ENCODE data around the gene ELP6. TPM values are rescaled to one million over a fixed set of nuclear protein-coding genes. Genes with fewer than 3 reads are reported as not detected.
"Not testable (repeated sequence)": the region's sequence is repeated elsewhere in the genome, so short reads cannot be mapped to it uniquely, and the experiment has no call there.

ELP6 gene
- total RNA-seq, 1 donor = 39.3 TPM

DNA sequence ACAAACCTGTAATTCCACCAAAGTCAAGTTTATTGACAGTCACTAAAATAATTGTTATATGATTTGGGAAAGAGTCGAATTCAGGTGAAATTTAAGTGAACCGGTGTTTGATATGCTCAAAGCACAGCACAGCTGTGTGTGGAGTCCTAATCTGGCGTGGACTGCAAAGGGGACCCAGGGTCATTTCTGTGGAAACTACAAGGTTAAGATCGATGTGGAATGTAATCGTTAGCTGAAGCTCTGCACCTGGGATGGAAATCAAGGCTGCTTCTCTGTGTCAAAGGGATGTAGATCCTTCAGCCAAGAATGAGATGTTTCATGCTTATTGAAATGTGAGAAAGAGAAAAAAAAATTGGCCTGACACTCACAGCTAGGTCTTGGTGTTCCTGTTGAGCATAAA lies 1.6 kb upstream of the ELP6 start:
- no peak overlapping the region for H3K4me3 ChIP-seq (ENCODE audit: low read depth, low read length)
- no peak for DNase-seq (ENCODE audit: low read depth)
- TF ChIP-seq CTCF (IDR thresholded peaks at IDR 0.05; ENCODE audit: insufficient read depth, low read depth, low read length) = no peak

DNA sequence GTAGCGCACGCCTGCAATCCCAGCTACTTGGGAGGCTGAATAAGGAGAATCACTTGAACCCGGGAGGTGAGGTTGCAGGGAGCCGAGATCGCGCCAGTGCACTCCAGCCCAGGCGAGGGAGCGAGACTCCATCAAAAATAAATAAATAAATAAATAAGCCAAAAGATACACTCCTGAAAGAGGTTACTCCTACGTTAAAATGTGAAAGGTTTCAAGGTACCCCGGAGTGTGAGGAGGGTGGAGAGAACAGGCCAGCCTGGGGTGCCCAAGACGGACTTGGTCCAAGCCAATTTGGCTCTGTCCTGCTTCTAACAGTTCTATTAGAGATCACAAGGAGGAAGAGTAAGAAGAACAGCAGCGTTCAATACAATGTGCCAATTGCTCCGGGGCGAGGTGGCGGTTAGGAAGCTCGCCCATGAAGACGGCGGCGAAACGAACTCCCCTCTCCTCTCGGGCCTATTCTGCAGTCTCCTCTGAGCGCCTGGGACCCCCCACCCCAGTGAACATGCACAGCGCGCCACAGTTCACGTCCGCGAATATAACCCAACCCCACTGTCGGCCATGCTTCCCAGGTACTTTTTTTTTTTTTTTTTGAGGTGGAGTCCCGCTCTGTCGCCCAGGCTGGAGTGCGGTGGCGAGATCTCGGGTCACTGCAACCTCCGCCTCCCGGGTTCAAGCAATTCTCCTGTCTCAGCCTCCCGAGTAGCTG lies 942 bp downstream of the ELP6 start:
- peak; percentile 35 for DNase-seq (ENCODE audit: low read depth)
- H3K4me3 ChIP-seq (ENCODE audit: low read depth, low read length) = peak overlapping the region; percentile 93
- TF ChIP-seq CTCF (IDR thresholded peaks at IDR 0.05; ENCODE audit: insufficient read depth, low read depth, low read length) = no peak

DNA sequence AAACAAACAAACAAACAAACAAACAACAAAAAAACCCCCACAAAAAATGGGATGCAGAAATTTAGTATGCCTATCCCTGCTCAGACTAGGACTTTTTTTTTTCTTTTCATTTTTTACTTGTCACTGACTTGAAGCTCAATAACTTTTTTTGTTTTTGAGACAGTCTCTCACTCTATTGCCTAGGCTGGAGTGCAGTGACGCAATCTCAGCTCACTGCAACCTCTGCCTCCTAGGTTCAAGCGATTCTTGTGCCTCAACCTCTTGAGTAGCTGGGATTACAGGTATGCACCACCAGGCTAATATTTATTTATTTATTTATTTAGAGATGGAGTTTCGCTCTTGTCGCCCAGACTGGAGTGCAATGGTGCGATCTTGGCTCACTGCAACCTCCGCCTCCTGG lies 8.2 kb downstream of the ELP6 start:
- H3K4me3 ChIP-seq (ENCODE audit: low read depth, low read length); DNase-seq (ENCODE audit: low read depth): not testable (repeated sequence)

GRCh38 chr3:47504113-47504512 lies 9.4 kb downstream of the ELP6 start:
- DNase-seq (ENCODE audit: low read depth) = no peak
- no peak for TF ChIP-seq CTCF (IDR thresholded peaks at IDR 0.05; ENCODE audit: insufficient read depth, low read depth, low read length)
- no peak overlapping the region for H3K4me3 ChIP-seq (ENCODE audit: low read depth, low read length)

- no peak overlapping the region for H3K4me3 ChIP-seq (ENCODE audit: low read depth, low read length)
- no peak for TF ChIP-seq CTCF (IDR thresholded peaks at IDR 0.05; ENCODE audit: insufficient read depth, low read depth, low read length)
- no peak for DNase-seq (ENCODE audit: low read depth)
Measured at GRCh38 chr3:47503033-47503432, 10.5 kb downstream of the ELP6 start.

- TF ChIP-seq CTCF (IDR thresholded peaks at IDR 0.05; ENCODE audit: insufficient read depth, low read depth, low read length) = no peak
- H3K4me3 ChIP-seq (ENCODE audit: low read depth, low read length) = no peak overlapping the region
- DNase-seq (ENCODE audit: low read depth) = no peak
Measured at GRCh38 chr3:47496892-47497291, 16.6 kb downstream of the ELP6 start.

DNA sequence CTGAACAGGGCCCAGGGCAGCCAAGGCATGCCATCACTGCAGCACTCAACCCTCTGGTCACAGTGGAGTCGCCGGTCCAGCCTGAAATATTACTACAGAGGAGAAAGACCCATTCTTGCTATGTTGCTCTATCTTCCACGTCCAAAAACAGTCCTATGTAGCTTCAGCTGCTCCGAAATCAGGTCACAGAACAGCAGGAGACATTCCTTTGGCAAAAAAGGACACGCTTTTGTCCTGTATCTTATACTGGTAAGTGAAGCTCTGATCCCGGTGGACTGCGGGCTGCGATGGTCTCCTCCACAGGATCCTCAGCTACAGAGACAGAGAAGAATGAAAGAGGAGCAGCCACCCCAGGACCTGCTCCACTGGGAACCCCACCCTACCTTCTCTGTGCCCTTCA lies 17.6 kb downstream of the ELP6 start:
- H3K4me3 ChIP-seq (ENCODE audit: low read depth, low read length) = no peak overlapping the region
- no peak for TF ChIP-seq CTCF (IDR thresholded peaks at IDR 0.05; ENCODE audit: insufficient read depth, low read depth, low read length)
- DNase-seq (ENCODE audit: low read depth) = no peak

Data from fibroblast of villous mesenchyme (primary cell).